Embryonic facial prominence (tissue), 1 donor: Measurements from ENCODE around the gene LYRM4.
"Not testable (repeated sequence)": the region's sequence is repeated elsewhere in the genome, so short reads cannot be mapped to it uniquely, and the experiment has no call there.

Source experiments
- DNase-seq: peaks from one replicate; pipeline ENCODE4 v3.0.0-alpha.2; 2016; ENCODE audit errors: extremely low spot score

Gene LYRM4

DNA sequence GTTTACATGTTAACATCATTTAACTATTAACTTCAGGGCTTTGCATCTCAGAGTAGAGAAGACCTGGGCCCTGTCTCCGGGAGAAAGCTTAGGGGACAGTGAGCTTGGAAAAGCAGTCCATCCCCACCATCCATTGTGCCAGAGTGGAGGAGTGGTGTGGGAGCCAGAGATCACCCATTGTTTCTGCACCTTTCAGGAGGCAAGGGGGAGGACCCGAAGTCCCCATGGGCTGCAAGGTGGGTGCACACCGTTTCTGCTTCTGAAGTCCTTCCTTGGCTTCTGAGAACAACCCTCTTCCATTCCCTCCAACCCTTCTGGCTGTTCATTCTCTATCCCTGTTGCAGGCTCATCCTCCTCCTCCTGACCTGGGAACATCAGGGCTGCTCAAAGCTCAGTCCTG, 179.6 kb downstream of the LYRM4 start:
- DNase-seq = no peak

DNA sequence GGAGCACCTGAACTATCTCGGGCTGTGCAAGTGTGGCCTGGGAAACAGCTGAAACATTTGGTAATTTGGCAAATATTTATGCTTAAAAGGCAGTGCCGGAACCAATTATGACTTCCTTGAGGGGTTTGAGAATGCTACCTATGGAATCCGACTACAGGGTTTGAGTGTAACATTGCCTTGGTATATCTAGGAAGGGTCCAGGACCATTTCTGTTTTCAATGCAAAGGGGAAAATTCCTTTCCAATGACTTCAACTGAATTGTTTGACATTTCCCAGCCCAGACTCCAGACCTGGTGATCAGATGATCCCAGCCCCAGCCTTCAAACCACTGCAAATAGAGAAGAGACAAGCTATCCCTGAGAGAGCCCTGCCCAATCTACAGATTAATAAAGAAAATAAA, 180.2 kb downstream of the LYRM4 start:
- DNase-seq = no peak

GRCh38 chr6:5079692-5080091, 181.1 kb downstream of the LYRM4 start:
- no peak for DNase-seq

GRCh38 chr6:5078121-5078669, 182.6 kb downstream of the LYRM4 start:
- DNase-seq = no peak

- DNase-seq = no peak
Observed at GRCh38 chr6:5076931-5077330, 183.8 kb downstream of the LYRM4 start.

- no peak for DNase-seq
Observed at GRCh38 chr6:5073992-5074391, 186.8 kb downstream of the LYRM4 start.

GRCh38 chr6:5072440-5072839, 188.3 kb downstream of the LYRM4 start:
- DNase-seq = no peak

- DNase-seq = no peak
Observed at GRCh38 chr6:5071216-5071615, 189.5 kb downstream of the LYRM4 start.

DNA sequence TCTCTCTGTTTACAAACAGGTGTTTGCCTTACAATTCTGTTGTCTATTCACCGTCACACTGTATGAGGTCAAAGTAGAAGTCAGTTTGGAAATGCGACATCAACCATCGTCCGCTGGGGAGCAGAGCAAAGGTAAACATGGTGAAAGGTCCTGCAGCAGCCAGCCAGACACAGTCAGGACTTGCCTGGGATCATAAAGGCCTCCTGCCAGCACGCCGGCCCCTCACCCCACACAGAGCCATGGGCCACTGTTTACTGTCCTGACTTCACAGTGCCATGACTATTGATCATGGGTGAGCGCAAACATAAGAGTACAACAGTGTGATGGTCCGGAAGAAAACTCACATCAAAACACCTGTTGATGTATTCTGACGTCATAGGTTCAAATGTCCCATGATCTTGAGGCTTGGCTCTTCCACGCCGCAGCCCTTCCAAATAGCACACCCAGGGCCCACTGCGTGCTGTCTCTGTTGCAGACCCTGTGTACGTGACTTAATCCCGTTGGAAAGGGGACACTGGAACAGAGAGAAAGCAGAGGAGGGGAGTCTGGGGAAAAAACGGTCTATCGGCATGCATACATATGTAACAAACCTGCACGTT, 192.5 kb downstream of the LYRM4 start:
- no peak for DNase-seq

DNA sequence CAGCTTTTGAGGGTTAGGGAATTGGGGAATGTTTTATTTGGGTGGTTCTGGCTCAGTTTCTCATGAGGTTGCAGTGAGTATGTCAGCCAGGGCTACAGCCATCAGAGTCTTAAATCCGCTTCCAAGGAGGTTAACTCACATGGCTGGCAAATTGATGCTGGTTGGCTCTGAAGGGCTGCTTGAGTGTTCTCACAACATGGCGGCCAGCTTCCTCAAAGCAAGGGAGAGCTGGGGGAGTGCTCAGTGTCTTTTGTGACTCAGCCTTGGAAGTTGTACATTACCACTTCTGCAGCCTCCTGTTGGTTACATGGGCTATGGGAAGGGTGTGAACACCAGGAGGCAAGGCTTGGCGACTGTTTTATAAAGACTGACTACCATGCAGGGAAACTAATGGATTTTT, 193.4 kb downstream of the LYRM4 start:
- no peak for DNase-seq

GRCh38 chr6:5066456-5067093, 194.2 kb downstream of the LYRM4 start:
- no peak for DNase-seq

DNA sequence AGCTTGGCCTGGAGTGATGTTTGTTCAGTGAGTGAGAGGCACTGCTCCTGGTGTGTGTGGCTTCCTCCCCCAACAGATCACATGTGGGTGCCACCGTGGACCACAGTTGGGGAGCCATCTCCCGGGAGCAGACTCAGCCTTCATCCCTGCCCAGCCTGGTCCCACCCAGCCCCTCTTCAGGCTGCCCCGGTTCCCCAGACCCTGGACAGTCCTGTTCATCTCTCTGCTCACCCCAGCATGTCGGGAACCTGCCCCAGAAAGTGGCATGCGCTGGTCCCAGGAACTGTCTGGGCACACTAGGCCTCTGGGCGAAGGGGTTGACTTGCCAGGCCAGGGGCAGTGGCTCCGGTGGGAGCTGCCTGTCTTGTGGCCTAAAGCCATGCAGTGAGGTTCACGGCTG, 197.1 kb downstream of the LYRM4 start:
- no peak for DNase-seq

DNA sequence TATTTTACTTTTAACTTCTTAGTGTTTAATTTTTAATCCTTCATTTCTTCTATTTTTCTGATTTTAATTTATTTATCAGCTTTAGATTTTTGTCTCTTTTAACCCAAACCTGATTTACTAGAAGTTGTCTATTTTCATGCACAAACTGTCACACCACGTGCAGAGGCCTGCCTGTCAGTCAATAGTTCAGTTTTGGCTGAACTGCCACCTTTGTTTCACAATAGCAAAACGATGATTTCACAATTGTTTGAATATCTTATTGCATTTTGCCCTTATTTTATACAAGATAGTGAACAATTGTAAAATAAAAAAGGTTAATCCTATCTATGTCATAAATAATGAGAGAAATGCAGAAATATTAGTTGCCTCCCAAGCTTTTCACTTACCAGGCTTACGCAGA, 199.6 kb downstream of the LYRM4 start:
- no peak for DNase-seq

DNA sequence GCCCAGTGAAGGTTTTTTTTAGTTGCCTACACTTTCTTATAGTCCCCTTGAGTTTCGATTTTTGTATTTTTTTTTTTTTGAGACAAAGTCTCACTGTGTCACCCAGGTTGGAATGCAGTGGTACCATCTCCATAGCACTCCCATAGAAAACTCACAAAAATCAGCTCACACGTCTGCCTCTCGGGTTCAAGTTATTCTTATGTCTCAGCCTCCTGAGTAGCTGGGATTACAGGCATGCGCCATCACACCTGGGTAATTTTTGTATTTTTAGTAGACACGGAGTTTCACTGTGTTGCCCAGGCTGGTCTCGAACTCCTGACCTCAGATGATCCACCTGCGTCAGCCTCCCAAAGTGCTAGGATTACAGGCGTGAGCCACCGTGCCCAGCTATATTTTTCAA, 200.3 kb downstream of the LYRM4 start:
- DNase-seq = not testable (repeated sequence)

DNA sequence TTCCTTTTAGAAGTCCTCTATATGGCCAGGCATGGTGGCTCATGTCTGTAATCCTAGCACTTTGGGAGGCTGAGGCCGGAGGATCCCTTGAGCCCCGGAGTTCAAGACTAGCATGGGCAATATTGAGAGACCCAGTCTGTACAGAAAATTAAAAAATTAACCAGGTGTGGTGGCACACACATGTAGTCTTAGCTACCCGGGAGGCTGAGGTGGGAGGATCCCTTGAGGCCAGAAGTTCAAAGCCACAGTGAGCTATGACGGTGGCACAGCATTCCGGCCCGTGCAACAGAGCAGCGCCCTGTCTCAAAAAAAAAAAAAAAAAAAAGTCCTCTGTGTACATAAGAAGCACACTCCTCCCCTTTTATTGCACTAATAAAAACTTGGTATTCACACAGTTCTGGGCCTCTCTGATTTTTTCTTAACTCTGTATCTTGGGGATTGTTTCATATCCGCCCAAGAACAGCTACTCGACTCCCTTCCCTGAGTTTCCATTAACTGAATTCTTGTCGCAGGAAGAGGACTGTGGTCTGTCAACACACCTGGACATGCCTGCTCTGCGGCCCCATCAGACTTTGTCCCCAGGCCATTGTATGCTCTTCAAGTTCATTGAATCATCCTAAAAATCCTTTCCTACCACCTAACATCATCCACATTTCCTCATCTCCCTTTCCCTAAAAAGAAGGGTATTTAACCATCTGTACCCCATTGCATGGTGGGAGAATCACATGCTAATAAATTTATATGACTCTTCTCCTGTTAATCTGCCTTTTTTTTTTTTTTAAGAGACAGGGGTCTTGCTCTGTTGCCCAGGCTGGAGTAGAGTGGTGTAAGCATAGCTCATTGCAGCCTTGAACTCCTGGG, 201.5 kb downstream of the LYRM4 start:
- no peak for DNase-seq
